NOMO-1 treated with dmso at 0.1 percent for 144 hours (cell line): ENCODE results near the gene NDFIP1.

Experiments used
- DNase-seq: peaks from one replicate; lab custom pipeline; 2025; ENCODE audit not compliant: unreplicated experiment; lab: John Stamatoyannopoulos, UW

NDFIP1 gene

DNA sequence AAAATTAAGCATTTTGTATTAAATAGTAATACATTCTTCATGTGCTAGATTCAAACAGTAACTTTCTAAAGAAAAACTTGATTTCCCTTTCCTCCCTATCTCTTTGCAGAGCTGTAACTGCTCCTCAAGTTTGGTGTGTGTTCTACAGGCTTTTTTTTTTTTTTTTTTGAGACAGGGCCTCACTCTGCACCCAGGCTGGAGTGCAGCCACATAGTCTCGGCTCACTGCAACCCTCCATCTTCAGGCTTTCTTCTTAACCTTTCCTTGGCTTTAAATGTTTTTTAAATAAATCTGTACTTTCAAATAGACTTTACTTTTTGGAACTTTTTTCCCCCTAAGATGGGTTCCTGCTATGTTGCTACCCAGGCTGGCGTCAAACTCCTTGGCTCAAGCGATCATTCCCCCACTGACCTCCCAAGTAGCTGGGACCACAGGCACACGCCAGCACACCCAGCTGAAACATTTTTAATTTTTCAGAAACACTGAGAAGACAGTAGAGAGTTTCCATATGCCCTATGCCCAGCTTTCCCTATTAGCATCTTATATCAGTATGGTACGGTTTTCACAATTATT lies 9.1 kb downstream of the NDFIP1 start:
- DNase-seq: no peak

DNA sequence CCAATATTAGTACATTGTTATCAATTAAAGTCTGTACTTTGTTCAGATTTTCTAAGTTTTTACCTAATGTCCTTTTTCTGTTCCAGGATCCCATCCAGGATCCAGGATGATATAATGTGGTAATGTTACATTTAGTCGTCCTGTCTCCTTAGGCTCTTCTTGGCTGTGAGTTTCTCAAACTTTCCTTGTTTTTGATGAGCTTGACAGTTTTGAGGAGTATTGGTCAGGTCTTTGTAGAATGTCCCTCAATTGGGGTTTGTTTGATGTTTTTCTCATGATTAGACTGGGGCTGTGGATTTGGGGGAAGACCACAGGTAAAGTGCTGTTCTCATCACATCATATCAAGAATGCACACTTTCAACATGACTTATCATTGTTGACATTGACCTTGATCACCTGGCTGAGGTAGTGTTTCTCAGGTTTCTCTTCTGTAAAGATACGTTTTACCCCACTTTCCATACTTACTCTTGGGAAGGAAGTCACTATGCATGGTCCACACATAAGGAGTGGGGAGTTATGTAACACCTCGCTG lies 9.6 kb downstream of the NDFIP1 start:
- DNase-seq: no peak

DNA sequence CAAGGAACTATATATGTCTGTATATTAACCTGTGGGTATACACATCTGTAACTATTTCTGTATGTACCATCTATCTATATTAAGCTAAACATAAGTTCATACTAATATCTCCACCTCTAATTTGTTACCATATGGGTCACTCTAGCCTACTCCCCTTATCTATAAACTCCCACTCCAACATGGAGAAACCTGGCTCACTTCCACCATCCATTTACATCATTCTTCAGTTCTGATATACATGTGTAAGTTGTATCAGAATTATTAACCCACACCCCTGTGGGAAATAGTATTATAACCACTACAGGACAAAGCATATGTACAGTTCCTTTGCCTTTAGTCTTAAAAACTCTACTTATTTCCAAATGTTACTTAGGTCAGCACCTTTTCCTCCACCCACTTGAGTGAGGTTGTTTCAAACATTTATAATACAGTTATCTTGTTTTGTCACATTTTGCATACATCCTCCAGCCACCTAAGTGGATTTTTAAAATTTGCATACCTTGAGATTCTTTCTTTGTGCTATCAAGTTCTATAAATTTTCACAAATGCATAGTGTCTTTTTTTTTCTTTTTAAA lies 10.6 kb downstream of the NDFIP1 start:
- DNase-seq: no peak

DNA sequence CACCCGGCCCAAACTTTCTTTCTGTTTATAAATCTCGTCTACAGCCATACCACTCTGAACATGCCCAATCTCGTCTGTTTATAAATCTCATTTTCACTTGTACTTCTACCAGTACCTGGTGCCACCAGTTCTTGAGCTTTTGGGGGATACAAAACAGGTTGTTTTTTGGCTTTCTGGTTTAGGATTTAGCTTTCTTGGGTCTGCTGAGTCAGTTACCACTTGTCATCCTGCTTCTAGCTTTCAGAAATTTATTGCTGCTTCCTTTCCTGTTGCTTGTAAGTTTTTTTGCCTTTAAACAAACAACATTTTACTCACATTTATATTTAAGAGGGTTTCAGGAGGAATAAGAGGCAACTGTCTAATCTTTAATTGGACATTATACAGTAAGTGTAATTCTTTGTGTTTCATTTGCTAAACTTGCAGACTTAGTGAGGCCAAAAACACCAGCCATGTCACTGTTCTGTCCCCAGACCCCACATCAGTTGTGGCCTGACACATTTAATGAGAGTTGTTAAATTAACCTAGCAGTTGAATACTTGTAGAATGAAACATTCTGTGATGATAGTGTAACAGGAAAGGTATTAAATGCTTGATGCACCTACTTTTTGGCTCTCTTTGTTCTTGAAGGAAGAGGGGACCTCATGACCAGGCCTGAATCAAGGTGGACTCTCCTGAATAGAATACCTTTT lies 11.8 kb downstream of the NDFIP1 start:
- DNase-seq: no peak

DNA sequence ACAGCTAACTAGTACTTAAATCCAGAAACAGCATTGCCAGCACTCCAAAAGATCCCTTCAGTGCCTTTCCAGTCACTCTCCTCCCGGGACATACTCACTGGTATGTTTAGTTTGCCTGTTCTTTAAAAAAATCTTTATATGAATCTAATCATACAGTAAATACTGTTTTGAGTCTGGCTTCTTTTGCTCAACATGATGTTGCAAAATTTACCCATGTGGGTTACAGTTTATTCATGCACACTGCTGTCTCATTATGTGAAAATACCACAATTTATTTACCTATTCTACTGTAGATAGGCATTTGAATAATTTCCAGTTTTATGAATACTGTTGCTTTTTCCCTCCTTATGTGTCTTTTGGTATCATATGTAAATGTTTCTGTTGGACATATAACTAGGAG lies 13.5 kb downstream of the NDFIP1 start:
- no peak for DNase-seq

DNA sequence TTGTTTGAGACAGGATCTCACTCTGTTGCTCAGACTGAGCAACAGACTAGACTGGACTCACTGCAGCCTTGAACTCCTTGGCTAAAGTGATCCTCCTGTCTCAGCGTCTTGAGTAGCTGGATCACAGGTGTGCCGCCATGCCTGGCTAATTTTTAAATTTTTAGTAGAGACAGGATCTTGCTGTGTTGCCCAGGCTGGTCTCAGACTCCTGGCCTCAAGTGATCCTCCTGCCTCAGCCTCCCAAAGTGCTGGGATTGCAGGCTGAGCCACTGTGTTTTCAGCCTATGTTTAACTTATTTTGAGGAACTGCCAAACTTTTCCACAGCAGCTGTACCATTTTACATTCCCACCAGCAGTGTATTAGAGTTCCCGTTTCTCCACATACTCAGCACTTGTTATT lies 16.8 kb downstream of the NDFIP1 start:
- DNase-seq: no peak

DNA sequence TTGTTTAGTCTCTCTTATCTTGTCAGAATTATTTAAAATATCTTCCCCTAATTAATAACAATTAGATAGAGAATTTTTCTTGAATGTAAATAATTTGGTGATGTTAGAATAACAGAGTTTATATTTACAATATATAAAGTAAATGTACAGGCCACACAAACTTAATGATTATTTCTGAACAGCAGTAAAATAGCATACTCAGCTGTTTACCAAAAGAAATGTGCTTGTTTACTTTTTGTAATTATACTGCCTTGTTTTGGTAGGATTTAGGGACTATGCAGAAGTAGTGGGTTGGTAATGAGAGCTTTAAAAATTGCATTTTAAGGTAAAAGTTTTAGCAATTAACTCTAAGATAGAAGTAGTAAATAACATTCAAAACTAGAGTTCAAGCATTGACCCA lies 17.4 kb downstream of the NDFIP1 start:
- DNase-seq: no peak

DNA sequence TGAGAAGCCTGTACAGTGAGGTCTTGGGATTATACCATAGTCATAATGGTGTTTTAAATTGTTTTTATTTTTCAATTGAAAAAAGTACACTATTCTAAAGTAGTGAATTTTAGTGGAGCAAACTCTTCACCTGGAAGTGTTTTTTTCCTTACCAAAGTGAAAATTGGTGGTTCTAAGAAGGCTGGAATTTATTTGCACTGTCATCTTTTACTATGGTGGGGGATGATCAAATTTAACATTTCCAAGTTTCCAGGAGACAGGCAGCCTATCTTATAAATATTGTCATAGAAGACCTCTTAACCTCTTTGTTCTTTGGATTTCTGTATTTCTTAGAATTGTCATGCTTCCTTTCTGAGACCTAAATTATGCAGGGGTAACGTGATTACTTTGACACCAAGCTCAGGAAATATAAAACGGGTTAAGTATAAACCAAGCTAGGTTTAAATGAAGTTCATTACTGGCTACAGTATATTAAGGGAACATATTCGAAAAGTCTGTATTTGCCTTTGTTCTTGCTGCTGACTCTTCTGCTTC lies 20.2 kb downstream of the NDFIP1 start:
- no peak for DNase-seq

DNA sequence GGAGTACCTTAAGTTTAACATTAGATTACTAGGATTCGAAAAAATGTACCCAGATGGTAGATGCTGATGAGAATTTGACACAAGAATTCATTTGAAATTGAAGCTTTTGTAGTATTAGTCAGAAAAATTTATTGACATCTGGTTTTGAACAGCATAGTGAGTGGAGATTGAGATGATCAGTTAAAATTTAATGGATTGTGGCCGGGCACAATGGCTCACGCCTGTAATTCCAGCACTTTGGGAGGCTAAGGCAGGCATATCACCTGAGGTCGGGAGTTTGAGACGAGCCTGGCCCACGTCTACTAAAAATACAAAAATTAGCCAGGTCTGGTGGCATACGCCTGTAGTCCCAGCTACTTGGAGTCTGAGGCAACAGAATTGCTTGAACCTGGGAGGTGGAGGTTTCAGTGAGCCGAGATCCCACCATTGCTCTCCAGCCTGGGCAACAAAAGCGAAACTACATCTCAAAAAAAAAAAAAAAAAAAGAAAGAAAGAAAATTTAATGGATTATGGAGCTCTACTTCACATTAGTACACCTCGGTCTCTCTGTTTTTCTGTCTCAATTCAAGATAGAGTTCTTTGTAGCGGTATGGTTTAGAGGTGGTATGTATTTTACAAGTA lies 21.0 kb downstream of the NDFIP1 start:
- no peak for DNase-seq

DNA sequence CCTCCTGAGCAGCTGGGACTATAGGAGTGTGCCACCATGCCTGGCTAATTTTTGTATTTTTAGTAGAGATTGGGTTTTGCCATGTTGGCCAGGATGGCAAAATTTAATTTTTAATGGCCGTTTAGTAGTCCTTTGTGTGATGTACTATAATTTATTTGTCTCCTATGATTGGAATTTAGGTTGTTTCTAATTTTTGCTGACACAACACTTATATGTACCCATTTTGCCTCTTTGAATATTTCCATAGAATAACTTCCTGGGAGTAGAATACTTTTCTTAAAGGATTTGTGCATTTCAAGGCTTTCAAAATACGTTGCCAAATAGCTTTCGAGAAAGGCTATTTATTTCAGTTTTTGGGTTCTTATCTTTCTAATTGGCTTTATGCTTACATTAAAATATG lies 22.8 kb downstream of the NDFIP1 start:
- DNase-seq: no peak

DNA sequence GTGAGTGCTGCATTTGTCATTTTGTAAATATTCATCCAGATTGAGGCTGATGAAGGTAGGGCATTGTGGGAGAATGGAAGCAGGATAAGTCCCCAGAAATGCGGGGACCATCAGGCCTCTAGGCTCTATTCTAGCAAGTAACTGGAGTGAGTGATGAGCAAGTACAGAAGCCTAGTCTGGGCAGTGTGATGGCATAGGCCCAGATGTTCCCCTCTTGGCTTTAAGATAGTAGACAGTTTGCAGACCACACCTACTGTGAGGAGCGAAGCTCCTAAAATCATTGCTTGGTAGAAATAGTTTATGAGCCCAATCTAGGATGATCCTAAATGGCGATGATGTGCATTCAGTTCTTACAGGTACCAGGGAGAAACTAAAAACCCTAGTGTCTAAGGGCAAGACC lies 24.3 kb downstream of the NDFIP1 start:
- no peak for DNase-seq

DNA sequence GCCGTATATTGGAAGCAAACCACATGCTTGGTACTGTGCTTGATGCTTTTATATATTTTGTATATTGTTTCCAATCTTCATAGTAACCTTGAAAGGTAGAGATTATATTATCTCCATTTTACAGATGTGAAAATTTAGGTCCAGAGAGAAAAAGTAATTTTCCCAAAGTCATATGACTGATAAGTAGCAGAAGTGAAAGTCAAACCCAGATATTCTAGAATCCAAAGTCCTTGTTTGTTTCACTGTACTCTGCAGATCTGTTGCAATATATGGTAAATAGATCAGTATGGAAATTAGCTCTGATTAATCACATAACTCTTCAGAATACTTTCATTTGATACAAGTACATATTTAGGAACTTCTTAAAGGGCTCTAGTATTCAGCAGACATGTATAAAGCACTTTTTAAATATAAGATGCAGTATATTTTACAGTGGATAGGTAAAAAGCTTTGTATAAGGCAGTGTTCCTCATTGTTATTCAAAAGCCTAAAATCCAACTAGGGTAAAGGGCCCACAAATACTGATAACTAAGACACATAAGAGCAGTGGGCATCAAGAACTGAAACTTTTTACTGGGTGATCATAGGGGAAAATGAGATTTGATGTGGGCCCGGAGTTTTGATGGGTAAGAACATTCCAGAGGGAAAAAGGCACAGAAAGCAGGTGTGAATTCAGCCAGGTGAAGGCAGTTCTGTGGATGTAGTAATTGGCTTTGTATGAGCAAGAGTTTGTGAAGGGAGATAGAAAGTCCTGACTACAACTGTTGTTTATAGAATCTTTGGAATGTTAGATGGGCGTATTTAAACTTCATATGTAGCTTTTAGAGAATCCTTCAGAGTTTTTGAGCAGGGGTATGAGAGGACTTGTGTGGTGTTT lies 25.0 kb downstream of the NDFIP1 start:
- DNase-seq: no peak

DNA sequence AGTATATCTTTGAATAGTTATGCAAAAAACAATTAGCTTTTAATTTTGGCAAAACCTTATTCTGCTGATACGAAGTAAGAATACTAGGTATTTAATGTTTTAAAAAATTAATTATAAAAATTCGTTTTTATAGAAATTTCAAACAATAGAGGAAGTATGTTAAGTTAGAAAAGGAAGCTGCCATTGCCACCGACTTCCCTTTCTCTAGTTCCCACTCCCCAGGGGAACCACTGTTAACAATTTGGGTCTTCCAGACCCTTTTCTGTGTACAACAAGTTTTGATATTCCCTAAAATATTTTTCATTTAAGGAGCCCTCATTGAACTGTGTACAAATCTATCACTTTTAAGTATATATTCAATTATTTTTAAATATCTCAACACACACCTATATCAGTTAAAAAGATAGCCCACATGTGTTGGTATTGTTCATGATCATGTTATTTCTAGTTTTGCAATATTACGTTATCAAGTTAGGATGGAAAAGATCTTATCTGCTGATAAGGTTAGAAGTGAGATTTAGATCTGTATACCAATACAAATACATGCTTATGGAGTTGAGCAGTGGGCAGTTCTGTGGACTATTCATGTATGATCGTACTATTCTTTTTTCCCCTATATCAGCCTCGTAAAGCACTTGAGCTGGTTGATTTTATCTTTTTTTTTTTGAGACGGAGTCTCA lies 25.9 kb downstream of the NDFIP1 start:
- DNase-seq: peak; percentile 20

DNA sequence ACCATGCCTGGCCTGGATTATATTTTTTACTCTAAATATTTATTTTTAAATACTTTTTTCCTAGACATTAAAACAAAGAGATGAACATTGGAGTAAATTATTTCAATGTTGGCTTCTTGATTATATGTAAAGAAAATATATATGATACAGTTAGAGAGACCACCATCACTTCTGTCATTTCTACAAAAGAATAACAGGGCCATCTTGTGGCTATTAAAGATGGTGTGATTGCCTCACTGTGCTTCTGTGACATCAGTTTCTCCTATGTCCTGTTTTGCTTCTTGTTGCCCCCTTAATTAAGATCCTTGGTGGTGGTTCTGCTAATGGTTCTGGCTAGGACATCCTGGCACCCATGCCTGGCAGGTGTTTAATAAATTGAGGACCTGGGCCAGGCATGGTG lies 32.9 kb downstream of the NDFIP1 start:
- DNase-seq: no peak

DNA sequence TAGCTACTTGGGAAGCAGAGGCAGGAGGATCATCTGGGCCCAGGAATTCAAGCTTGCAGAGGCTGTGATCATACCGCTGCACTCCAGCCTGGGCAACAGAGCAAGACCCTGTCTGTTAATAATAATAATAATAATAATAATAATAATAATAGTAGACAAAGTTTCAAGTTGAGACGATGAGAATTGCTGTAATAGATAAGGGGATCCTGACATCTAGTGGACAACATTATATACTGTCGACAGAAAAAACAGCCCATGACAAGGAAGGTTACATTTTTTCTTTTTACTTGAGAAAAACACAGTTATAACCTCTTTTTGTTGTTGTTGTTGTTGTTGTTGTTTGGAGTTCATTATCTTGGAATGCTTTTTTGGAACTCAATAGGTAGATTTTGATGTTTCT lies 35.3 kb downstream of the NDFIP1 start:
- no peak for DNase-seq

DNA sequence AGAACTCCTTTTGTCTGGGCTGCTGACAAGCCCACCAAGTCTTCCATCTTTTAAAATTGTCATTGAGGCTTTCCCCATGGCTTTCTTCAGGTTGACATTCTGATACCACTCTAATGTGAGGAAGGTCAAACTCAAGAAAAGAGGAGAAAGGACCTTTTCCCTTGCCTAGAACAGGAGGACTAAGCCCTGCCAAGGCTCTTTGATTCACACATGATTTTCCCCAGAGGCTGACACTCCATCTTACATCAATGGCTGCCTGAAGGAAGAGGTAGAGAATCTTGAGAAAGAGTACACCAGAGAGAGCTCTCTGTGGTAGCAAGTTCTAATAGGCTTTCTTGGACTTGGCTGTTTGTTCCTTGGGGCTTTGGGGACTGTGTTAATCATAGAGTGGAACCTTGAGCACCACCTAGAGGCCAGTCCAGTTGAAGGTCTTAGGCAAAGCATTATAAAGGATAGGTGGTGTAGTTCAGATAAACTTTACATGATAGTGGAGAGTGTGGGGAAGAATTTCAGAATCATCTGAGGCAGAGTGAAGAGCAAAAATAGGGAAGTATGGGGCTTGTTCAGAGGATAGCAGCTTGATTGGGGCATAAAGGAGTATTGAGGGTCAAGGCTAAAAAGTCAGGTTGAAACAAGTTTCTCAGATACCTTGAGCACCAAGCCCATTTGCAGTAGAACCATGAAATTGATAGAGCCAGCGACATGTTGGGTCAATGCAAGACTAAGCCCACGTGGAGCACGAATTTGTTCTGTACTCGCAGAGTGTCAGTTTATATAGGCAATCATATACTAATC lies 36.7 kb downstream of the NDFIP1 start:
- DNase-seq: peak; percentile 47

DNA sequence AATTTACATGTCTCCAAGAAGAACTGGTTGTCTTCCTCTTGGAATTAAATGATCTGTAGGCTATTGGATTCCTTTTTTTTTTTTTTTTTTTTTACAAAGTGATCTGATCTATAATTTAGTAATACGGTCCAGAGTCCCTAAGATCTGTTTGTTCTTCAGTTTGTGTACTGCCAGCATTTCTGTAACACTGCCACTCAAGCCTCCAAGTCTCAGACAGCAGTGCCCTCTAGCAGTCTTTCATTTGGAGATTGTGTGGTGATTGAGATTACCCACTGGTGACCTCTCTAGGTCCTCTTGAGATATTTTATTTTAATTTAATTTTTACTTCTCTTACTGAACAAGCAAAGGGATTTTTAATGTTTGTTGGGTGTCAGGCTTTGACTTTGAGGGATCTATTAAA lies 40.8 kb downstream of the NDFIP1 start:
- DNase-seq: no peak

DNA sequence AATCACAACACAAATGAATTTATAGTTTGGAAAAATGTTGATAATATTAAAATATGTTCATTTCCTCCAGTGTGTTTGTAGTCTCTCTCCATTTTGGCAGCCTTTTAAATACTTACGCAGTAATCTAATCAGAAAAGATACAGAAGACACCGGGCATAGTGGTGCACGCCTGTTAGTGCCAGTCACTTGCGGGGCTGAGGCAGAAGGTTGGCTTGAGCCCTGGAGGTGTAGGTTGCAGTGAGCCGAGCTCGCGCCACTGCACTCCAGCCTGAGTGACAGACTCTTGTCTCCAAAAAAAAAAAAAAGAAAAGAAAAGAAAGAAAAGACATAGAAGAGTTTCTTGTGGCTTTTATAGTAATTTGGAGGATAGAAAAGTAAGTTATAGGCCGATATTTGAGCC lies 41.9 kb downstream of the NDFIP1 start:
- no peak for DNase-seq
